Keratinocyte (primary cell): ENCODE data around the gene SLC25A13. TPM values are rescaled to one million over a fixed set of nuclear protein-coding genes. Genes with fewer than 3 reads are reported as not detected.

ENCODE experiments used
- DNase-seq: peaks from one replicate; pipeline ENCODE4 v3.0.0-alpha.2; 2011; ENCODE audit warnings: low read depth, missing footprints, low spot score
- FAIRE-seq: peaks from 2 replicates; lab custom pipeline; 2011; peaks lifted over from hg19 to GRCh38; lab: Jason Lieb, UNC
- H2AFZ ChIP-seq: 2 replicates; pipeline ENCODE4 v1.6.0; 2012; ENCODE audit warnings: low read length, control low read depth, inconsistent platforms; ENCODE audit not compliant: control insufficient read depth
- H3K27ac ChIP-seq: 2 replicates; pipeline ENCODE4 v1.5.1; 2011; ENCODE audit warnings: low read length; ENCODE audit not compliant: control insufficient read depth, insufficient read depth
- H3K27me3 ChIP-seq: 3 replicates; pipeline ENCODE4 v1.6.0; 2011; ENCODE audit warnings: low read length; ENCODE audit not compliant: control insufficient read depth, insufficient read depth; ENCODE audit errors: extremely low read depth
- H3K36me3 ChIP-seq, 2 experiments: 2 replicates in 1 of 2; 3 replicates in 1 of 2; pipeline ENCODE4 v1.5.1; 2011; ENCODE audit warnings: low read length in 2 of 2, mild to moderate bottlenecking in 1 of 2; ENCODE audit not compliant: control insufficient read depth in 2 of 2, insufficient read depth in 2 of 2; ENCODE audit errors: extremely low read depth in 1 of 2
- H3K4me1 ChIP-seq: 3 replicates; pipeline ENCODE4 v1.5.1; 2011; ENCODE audit warnings: low read length; ENCODE audit not compliant: control insufficient read depth, insufficient read depth; ENCODE audit errors: extremely low read depth
- H3K4me2 ChIP-seq: 3 replicates; pipeline ENCODE4 v1.6.0; 2011; ENCODE audit warnings: low read depth, low read length; ENCODE audit not compliant: control insufficient read depth, insufficient read depth; ENCODE audit errors: extremely low read depth
- H3K4me3 ChIP-seq, 3 experiments: fragments of 200-600 bp in 1 of 3; sonication (generic) in 1 of 3; 2 replicates in 2 of 3; 3 replicates in 1 of 3; pipeline ENCODE4 v1.5.1; 2011 to 2016; ENCODE audit warnings: low read length in 3 of 3, mild to moderate bottlenecking in 3 of 3, control low read depth in 2 of 3, inconsistent platforms in 1 of 3, low read depth in 1 of 3, mixed read lengths in 1 of 3, mixed run types in 1 of 3, moderate library complexity in 1 of 3; ENCODE audit not compliant: control insufficient read depth in 2 of 3, insufficient read depth in 2 of 3; ENCODE audit errors: extremely low read depth in 1 of 3
- H3K79me2 ChIP-seq: 2 replicates; pipeline ENCODE4 v1.6.0; 2012; ENCODE audit warnings: low read length; ENCODE audit not compliant: control insufficient read depth, insufficient read depth
- H3K9ac ChIP-seq: 3 replicates; pipeline ENCODE4 v1.6.0; 2011; ENCODE audit warnings: low read length; ENCODE audit not compliant: control insufficient read depth, insufficient read depth; ENCODE audit errors: extremely low read depth
- H3K9me1 ChIP-seq: 3 replicates; pipeline ENCODE4 v1.6.0; 2011; ENCODE audit warnings: low read length; ENCODE audit not compliant: control insufficient read depth, insufficient read depth; ENCODE audit errors: extremely low read depth
- H3K9me3 ChIP-seq: 2 replicates; pipeline ENCODE4 v1.5.1; 2012; ENCODE audit warnings: low read depth, low read length; ENCODE audit not compliant: control insufficient read depth
- H4K20me1 ChIP-seq: 3 replicates; pipeline ENCODE4 v1.6.0; 2011; ENCODE audit warnings: low read length; ENCODE audit not compliant: control insufficient read depth, insufficient read depth; ENCODE audit errors: extremely low read depth
- EZH2 ChIP-seq: IDR thresholded peaks from one replicate; pipeline ENCODE4 v1.6.1; 2012; ENCODE audit warnings: inconsistent platforms, mild to moderate bottlenecking, low read length, moderate library complexity
- dilution Hi-C: fragments of 300-500 bp; cut with MboI; formaldehyde crosslinking; loops from one replicate; pipeline ENCODE4 v1.7.0; 2020; ENCODE audit warnings: low sequenced_read_pairs; ENCODE audit not compliant: extremely low pct_ligation_motif_present
- polyA plus RNA-seq, 5 experiments: library from polyadenylated mRNA; depleted of rRNA in 3 of 5; stranded (reverse) in 3 of 5; stranded (forward) in 1 of 5; unstranded in 1 of 5; fragments of >200 nt; gene quantifications; 1 replicate in 1 of 5; 2 replicates in 3 of 5; 3 replicates in 1 of 5; pipeline versions ENCODE4 v1.2.1 to v1.2.3, GENCODE V29; 2011 to 2012; ENCODE audit warnings: missing spikeins in 2 of 5, low read depth in 1 of 5, low replicate concordance in 1 of 5
- TF ChIP-seq, protein P1 (sequence below), 3 experiments: IDR thresholded peaks in 1 of 3; conservative IDR thresholded peaks in 1 of 3; optimal IDR thresholded peaks in 1 of 3; 2 replicates in 2 of 3; 3 replicates in 1 of 3; pipeline versions ENCODE3 to v1.5.1; 2011; ENCODE audit warnings: low read length in 3 of 3, mild to moderate bottlenecking in 3 of 3, moderate library complexity in 2 of 3, control low read depth in 1 of 3, inconsistent platforms in 1 of 3; ENCODE audit not compliant: insufficient read depth in 2 of 3; ENCODE audit errors: extremely low read depth in 1 of 3

SLC25A13 gene
- polyA plus RNA-seq, 1 donor (not counting 4 experiments of a cell fraction or from before 2014, with no cell fraction given), result 29.4 TPM

DNA sequence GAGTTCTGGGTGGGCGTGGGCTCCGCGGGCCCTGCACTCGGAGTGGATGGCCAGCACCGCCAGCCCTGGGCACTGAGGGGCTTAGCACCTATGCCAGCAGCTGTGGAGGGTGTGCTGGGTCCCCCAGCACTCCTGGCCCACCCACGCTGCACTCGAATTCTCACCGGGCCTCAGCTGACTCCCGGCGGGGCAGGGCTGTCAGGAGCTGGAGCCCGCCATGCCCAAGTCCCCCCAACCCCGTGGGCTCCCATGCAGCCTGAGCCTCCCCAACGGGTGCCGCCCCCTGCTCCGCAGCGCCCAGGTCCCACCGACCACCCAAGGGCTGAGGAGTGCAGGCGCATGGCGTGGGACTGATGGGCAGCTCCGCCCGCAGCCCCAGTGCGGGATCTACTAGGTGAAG is 93.1 kb downstream of the SLC25A13 start:
- no peaks in the 10 kb centered on the region for H3K9me1 ChIP-seq
- FAIRE-seq, result no peak
- dilution Hi-C loops, result no loop called here

DNA sequence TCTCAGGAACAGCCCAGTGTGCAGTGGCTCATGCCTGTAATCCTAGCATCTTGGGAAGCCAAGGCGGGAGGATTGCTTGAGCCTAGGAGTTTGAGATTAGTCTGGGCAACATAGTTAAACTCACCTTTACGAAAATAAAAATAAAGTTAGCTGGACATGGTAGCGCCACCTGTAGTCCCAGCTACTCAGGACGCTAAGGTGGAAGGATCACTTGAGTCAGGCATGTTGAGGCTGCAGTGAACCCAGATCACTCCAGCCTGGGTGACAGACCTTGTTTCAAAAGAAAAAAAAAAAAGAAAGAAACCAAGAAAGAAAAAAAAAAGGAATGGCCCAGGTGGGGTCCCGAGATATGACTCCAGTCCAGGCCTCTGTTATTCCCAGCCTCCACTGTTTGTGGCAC is 96.6 kb downstream of the SLC25A13 start:
- DNase-seq (no peak), FAIRE-seq (no peak)
- TF ChIP-seq EZH2, result no peak
- TF ChIP-seq, protein P1, sequence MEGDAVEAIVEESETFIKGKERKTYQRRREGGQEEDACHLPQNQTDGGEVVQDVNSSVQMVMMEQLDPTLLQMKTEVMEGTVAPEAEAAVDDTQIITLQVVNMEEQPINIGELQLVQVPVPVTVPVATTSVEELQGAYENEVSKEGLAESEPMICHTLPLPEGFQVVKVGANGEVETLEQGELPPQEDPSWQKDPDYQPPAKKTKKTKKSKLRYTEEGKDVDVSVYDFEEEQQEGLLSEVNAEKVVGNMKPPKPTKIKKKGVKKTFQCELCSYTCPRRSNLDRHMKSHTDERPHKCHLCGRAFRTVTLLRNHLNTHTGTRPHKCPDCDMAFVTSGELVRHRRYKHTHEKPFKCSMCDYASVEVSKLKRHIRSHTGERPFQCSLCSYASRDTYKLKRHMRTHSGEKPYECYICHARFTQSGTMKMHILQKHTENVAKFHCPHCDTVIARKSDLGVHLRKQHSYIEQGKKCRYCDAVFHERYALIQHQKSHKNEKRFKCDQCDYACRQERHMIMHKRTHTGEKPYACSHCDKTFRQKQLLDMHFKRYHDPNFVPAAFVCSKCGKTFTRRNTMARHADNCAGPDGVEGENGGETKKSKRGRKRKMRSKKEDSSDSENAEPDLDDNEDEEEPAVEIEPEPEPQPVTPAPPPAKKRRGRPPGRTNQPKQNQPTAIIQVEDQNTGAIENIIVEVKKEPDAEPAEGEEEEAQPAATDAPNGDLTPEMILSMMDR (optimal IDR thresholded peaks at IDR 0.05 in 1 of 3, IDR thresholded peaks at IDR 0.05 in 1 of 3, conservative IDR thresholded peaks at IDR 0.05 in 1 of 3; ENCODE audit: extremely low read depth in 1 of 3, insufficient read depth in 2 of 3, low read length in 3 of 3), result no peak
- Histone ChIP-seq H3K79me2 (peaks cover 2% of the 10 kb centered on the region), H4K20me1 (no peaks in the 10 kb centered on the region), H2AFZ (no peak overlapping the region), H3K9me1 (no peaks in the 10 kb centered on the region), H3K27me3 (no peaks in the 10 kb centered on the region), H3K4me2 (no peak overlapping the region), H3K36me3 (peaks cover 0 to 5% of the 10 kb centered on the region in 2 experiments), H3K4me1 (no peaks in the 10 kb centered on the region), H3K9ac (no peak overlapping the region), H3K4me3 (no peak overlapping the region), H3K9me3 (no peaks in the 10 kb centered on the region), H3K27ac (no peak overlapping the region)
- dilution Hi-C loops, result no loop called here

More for the DNA sequence above, 93.1 kb downstream of the SLC25A13 start:
- no peak overlapping the region for H2AFZ ChIP-seq
- DNase-seq, result no peak
- no peak overlapping the region for H3K9ac ChIP-seq
- H4K20me1 ChIP-seq, result no peaks in the 10 kb centered on the region
- H3K4me2 ChIP-seq, result no peak overlapping the region
- H3K36me3 ChIP-seq, result peaks cover 4 to 7% of the 10 kb centered on the region in 2 experiments
- no peak overlapping the region for H3K4me3 ChIP-seq
- H3K9me3 ChIP-seq, result no peaks in the 10 kb centered on the region
- H3K27ac ChIP-seq, result no peak overlapping the region
- peaks cover 4% of the 10 kb centered on the region for H3K79me2 ChIP-seq
- H3K4me1 ChIP-seq, result peaks cover 2% of the 10 kb centered on the region
- no peak for TF ChIP-seq EZH2
- TF ChIP-seq, protein P1 (optimal IDR thresholded peaks at IDR 0.05 in 1 of 3, IDR thresholded peaks at IDR 0.05 in 1 of 3, conservative IDR thresholded peaks at IDR 0.05 in 1 of 3; ENCODE audit: extremely low read depth in 1 of 3, insufficient read depth in 2 of 3, low read length in 3 of 3), result no peak
- H3K27me3 ChIP-seq, result no peaks in the 10 kb centered on the region
